HL-60 (cell line): ENCODE results near the gene RAF1.

Source experiments
- TF ChIP-seq, protein P1 (sequence below): IDR thresholded peaks from one replicate; pipeline ENCODE4 v1.5.1; 2011; ENCODE audit warnings: low read length, control low read depth, inconsistent platforms; ENCODE audit not compliant: insufficient read depth
- TF ChIP-seq, protein P2 (sequence below): IDR thresholded peaks from 2 replicates; pipeline ENCODE4 v1.6.1; 2012; ENCODE audit warnings: low read depth; ENCODE audit not compliant: insufficient replicate concordance

- TF ChIP-seq, protein P1, sequence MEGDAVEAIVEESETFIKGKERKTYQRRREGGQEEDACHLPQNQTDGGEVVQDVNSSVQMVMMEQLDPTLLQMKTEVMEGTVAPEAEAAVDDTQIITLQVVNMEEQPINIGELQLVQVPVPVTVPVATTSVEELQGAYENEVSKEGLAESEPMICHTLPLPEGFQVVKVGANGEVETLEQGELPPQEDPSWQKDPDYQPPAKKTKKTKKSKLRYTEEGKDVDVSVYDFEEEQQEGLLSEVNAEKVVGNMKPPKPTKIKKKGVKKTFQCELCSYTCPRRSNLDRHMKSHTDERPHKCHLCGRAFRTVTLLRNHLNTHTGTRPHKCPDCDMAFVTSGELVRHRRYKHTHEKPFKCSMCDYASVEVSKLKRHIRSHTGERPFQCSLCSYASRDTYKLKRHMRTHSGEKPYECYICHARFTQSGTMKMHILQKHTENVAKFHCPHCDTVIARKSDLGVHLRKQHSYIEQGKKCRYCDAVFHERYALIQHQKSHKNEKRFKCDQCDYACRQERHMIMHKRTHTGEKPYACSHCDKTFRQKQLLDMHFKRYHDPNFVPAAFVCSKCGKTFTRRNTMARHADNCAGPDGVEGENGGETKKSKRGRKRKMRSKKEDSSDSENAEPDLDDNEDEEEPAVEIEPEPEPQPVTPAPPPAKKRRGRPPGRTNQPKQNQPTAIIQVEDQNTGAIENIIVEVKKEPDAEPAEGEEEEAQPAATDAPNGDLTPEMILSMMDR, result no peak
- TF ChIP-seq, protein P2, sequence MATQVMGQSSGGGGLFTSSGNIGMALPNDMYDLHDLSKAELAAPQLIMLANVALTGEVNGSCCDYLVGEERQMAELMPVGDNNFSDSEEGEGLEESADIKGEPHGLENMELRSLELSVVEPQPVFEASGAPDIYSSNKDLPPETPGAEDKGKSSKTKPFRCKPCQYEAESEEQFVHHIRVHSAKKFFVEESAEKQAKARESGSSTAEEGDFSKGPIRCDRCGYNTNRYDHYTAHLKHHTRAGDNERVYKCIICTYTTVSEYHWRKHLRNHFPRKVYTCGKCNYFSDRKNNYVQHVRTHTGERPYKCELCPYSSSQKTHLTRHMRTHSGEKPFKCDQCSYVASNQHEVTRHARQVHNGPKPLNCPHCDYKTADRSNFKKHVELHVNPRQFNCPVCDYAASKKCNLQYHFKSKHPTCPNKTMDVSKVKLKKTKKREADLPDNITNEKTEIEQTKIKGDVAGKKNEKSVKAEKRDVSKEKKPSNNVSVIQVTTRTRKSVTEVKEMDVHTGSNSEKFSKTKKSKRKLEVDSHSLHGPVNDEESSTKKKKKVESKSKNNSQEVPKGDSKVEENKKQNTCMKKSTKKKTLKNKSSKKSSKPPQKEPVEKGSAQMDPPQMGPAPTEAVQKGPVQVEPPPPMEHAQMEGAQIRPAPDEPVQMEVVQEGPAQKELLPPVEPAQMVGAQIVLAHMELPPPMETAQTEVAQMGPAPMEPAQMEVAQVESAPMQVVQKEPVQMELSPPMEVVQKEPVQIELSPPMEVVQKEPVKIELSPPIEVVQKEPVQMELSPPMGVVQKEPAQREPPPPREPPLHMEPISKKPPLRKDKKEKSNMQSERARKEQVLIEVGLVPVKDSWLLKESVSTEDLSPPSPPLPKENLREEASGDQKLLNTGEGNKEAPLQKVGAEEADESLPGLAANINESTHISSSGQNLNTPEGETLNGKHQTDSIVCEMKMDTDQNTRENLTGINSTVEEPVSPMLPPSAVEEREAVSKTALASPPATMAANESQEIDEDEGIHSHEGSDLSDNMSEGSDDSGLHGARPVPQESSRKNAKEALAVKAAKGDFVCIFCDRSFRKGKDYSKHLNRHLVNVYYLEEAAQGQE, result no peak
Measured at GRCh38 chr3:12562451-12562850, 101.5 kb downstream of the RAF1 start.
